ENCODE data around the gene CFAP46.

GRCh38 chr10:132783940-132784865 is 158.2 kb downstream of the CFAP46 start:
- TF ChIP-seq CTCF (IDR thresholded peaks at IDR 0.05; ENCODE audit: insufficient read depth, low read length, poor library complexity, severe bottlenecking) (no peak), EZH2phosphoT487 (conservative IDR thresholded peaks at IDR 0.05; ENCODE audit: low read length) (no peak)

All from SU-DHL-6 (cell line).